Panc1 (cell line): ENCODE results near the gene NOBOX. TPM values are rescaled to one million over a fixed set of nuclear protein-coding genes. Genes with fewer than 3 reads are reported as not detected.
"Not testable (repeated sequence)": the region's sequence is repeated elsewhere in the genome, so short reads cannot be mapped to it uniquely, and the experiment has no call there.

Source experiments
- ATAC-seq: fragments of 200-7000 bp; cut with Tn5 transposase; 2 replicates; pipeline ENCODE4 v1.9.1; 2020; ENCODE audit warnings: mild to moderate bottlenecking, moderate library complexity
- BruUV-seq: library from RNA; stranded (reverse); fragments of 400-500 nt; replicated peaks from 2 replicates; lab custom pipeline; 2021; lab: Mats Ljungman, UMichigan
- CTCF ChIA-PET: fragments of 300-600 bp; sonication (Branson Sonifier 250); formaldehyde crosslinking; loops from one replicate; lab custom pipeline; 2022; ENCODE audit warnings: antibody characterized with exemption; lab: Charles Lee
- POLR2A ChIA-PET: fragments of 300-600 bp; sonication (Branson Sonifier 250); formaldehyde crosslinking; loops from one replicate; lab custom pipeline; 2022; ENCODE audit warnings: antibody characterized with exemption; lab: Charles Lee
- DNase-seq: peaks from one replicate; pipeline ENCODE4 v3.0.0-alpha.2; 2010; ENCODE audit warnings: low read depth, low spot score
- H3K27ac ChIP-seq: 2 replicates; pipeline ENCODE4 v1.5.1; 2011; ENCODE audit warnings: mild to moderate bottlenecking, low read length, inconsistent platforms
- H3K27me3 ChIP-seq: fragments of 200-500 bp; sonication (Bioruptor generic); 2 replicates; pipeline ENCODE4 v1.6.0; 2014; ENCODE audit warnings: low read length, inconsistent platforms; ENCODE audit not compliant: control insufficient read depth, insufficient read depth
- H3K36me3 ChIP-seq: fragments of 200-500 bp; sonication (Bioruptor generic); 2 replicates; pipeline ENCODE4 v1.5.1; 2014; ENCODE audit warnings: inconsistent platforms, mild to moderate bottlenecking, low read length, moderate library complexity; ENCODE audit not compliant: control insufficient read depth, insufficient read depth
- H3K4me1 ChIP-seq: 2 replicates; pipeline ENCODE4 v1.5.1; 2011; ENCODE audit warnings: inconsistent platforms, mild to moderate bottlenecking, low read length, moderate library complexity; ENCODE audit not compliant: control insufficient read depth, insufficient read depth
- H3K4me3 ChIP-seq, 2 experiments: 2 replicates each; pipeline ENCODE4 v1.5.1; 2011 to 2012; ENCODE audit warnings: low read depth in 2 of 2, low read length in 2 of 2, mild to moderate bottlenecking in 2 of 2, inconsistent platforms in 1 of 2, moderate library complexity in 1 of 2
- H3K9me3 ChIP-seq: fragments of 200-500 bp; sonication (Bioruptor generic); 2 replicates; pipeline ENCODE4 v1.5.1; 2014; ENCODE audit warnings: low read depth, mild to moderate bottlenecking, inconsistent platforms, low read length, moderate library complexity; ENCODE audit not compliant: control insufficient read depth, insufficient read depth
- in situ Hi-C: cut with HindIII; loops from 2 replicates; pipeline ENCODE4 v1.10.0; 2016; ENCODE audit warnings: low sequenced_read_pairs, low pct_unique_long_range_greater_than_20kb
- intact Hi-C: fragments of 100-400 bp; cut with micrococcal nuclease; formaldehyde crosslinking; loops from one replicate; pipeline ENCODE4 v1.10.0; 2022; ENCODE audit not compliant: unreplicated experiment
- total RNA-seq: library from RNA; stranded (reverse); gene quantifications from one replicate; pipeline ENCODE4 v1.2.1, GENCODE V29; 2021; ENCODE audit not compliant: unreplicated experiment

The NOBOX gene
- total RNA-seq, 1 experiment from 2014 or later: not detected

DNA sequence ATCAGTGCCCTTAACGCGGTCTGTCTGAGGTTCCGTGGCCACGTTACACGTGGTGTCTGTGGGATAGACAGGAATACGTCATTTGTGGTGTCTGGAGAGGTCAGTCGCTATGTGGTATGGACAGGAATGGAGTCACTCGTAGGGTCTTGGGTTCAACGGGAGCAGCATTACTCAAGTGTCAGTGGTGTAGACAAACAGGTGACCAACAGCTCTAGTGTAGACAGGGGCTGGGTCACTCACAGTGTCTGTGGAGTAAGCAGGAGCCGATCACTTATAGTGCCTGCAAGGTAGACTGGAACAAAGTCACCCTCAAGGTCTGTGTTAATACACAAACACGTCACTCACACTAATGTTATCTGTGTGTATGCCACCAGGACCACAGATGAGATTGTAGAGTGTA lies 46.6 kb downstream of the NOBOX start:
- H3K4me1 ChIP-seq, H3K9me3 ChIP-seq, DNase-seq, H3K27ac ChIP-seq, POLR2A ChIA-PET, ATAC-seq, BruUV-seq, H3K4me3 ChIP-seq, H3K36me3 ChIP-seq, H3K27me3 ChIP-seq, in situ Hi-C loops, intact Hi-C loops, CTCF ChIA-PET: not testable (repeated sequence)

DNA sequence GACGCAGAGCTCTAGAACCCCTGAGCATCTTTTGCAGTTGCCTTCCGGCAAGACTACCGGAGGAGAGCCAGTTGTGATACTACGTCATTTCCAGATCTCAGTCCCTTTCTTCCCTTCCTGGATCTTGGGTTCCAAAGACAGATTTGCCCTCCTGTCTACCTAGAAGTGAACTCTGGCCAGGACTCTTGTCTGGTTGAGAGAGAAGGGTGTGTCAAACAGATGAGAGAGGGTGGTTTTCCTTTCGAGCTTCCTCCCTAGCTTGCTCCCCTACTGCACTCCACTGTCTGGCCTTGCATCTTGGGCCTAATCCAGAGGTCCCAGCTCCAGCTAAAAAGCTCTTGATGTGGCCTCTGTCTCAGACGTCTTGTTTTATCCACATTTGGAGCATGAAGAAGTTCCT lies 47.3 kb downstream of the NOBOX start:
- H3K27ac ChIP-seq, BruUV-seq, H3K4me3 ChIP-seq, in situ Hi-C loops, intact Hi-C loops, DNase-seq, ATAC-seq, POLR2A ChIA-PET, CTCF ChIA-PET, H3K9me3 ChIP-seq, H3K4me1 ChIP-seq, H3K36me3 ChIP-seq, H3K27me3 ChIP-seq: not testable (repeated sequence)

DNA sequence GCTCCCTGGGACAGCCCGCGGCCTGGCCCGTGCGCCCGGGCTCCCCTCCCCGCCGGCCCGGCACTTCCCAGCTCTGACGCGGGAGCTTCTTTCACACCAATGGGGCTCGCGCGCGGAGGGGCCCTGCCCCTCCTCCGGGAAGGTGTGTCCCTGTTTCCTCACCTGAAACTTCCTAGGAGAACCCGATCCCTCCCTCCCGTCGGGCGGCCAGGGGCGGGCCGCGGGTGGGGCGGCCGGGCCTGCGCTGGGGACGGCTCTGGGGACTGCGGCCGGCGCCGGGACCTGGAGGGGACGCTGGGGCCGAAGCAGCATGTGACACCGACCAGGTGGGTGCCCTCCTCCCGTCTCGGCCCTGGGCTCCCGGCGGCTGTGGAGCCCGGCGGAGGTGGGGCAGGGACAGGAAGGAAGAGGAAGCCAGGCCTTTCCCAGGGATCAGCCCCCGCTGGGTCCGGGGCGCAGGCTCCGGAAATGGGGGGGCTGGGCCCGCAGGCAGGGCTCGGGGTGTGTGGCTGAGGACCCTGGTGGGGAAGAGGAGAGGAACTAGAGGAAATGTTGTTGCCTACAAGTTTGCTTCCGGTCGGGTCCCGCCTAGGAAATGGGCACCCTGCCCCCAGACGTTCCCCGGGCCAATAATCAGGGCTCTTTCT lies 48.2 kb downstream of the NOBOX start, which contains the start of gene ARHGEF5:
ARHGEF5 (plus strand) TSS at position 227 of the 647 bp plus-strand sequence. CDS start 7,268 bp downstream, outside the sequence.
- H3K9me3 ChIP-seq, in situ Hi-C loops, intact Hi-C loops, H3K4me1 ChIP-seq, H3K36me3 ChIP-seq, BruUV-seq, H3K27ac ChIP-seq, POLR2A ChIA-PET, DNase-seq, CTCF ChIA-PET, H3K27me3 ChIP-seq: not testable (repeated sequence)
- peak within 1 kb of the TSS; percentile 21 to 37 for H3K4me3 ChIP-seq
- peak; percentile 91 for ATAC-seq

DNA sequence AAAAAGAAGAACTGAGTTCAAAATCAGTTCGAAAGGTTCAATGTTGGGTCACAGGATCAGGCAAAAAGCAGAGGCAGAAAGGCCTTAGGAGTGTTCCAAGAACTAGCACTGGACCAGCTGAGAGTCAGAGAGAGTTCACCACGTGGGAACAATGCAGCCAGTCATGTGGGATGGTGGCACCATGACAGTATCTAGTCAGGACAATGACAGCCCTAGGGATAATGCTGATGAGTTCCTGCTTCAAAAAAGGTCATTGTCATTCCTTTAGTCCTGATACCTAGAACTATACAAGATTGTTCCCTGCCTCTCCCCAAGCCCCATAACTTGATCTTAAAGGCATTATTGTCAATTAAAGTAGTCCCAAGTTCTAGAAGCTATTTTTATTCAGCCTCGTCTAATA lies 51.8 kb downstream of the NOBOX start:
- H3K9me3 ChIP-seq, POLR2A ChIA-PET, H3K27ac ChIP-seq, BruUV-seq, H3K36me3 ChIP-seq, H3K27me3 ChIP-seq, DNase-seq, CTCF ChIA-PET, H3K4me3 ChIP-seq, in situ Hi-C loops, H3K4me1 ChIP-seq, intact Hi-C loops, ATAC-seq: not testable (repeated sequence)

DNA sequence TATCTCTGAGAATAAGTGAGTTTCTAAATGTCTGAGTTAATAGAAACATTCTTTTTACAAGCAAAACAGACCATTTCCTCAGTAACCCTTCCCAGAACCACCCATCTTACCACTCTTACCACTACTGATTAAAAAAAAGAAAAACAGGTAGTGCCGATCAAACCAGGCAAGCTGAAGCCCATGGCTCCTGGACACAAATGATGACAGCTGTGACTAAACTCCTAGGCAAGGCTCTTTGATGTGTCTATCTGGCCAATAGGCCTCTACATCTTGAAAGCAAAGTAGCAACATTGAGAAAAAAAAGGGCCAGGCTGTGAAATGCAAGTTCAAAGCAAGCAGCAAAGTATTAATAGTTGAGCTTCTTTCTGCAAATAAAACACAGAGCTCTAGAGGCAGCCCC lies 54.9 kb downstream of the NOBOX start:
- H3K27ac ChIP-seq, POLR2A ChIA-PET, H3K4me3 ChIP-seq, H3K9me3 ChIP-seq, intact Hi-C loops, H3K36me3 ChIP-seq, in situ Hi-C loops, H3K27me3 ChIP-seq, H3K4me1 ChIP-seq, ATAC-seq, BruUV-seq, DNase-seq, CTCF ChIA-PET: not testable (repeated sequence)

Other genes starting within 250 kb of the NOBOX start
- gene CTAGE4, start 220.2 kb downstream of the NOBOX start, total RNA-seq: 5.9 TPM
- 12.0 TPM for gene ARHGEF35, start 207.9 kb downstream of the NOBOX start, total RNA-seq
- not detected for gene OR2A42, start 164.1 kb downstream of the NOBOX start, total RNA-seq
- gene OR2A7, start 138.9 kb downstream of the NOBOX start, total RNA-seq: 0.82 TPM
- gene CTAGE8, start 134.4 kb downstream of the NOBOX start, total RNA-seq: 5.2 TPM
- gene OR2A1, start 91.3 kb downstream of the NOBOX start, total RNA-seq: not detected
- 37.1 TPM for gene ARHGEF5, start 48.3 kb downstream of the NOBOX start, total RNA-seq